Stimulated activated naive B cell treated with anti-CD40 and anti-IgM and Interleukin-4, amounts not matched to agents 10 μg/mL and 1 μg/mL and 100 μg/mL, for 72 hours (primary cell): ENCODE results near the gene FOXO3.

ENCODE experiments used
- ATAC-seq, 2 donors: fragments of 150-1000 bp; cut with Tn5 transposase; replicated peaks; 2 replicates each; pipeline ENCODE4 v1.10.0; 2021; ENCODE audit warnings: moderate library complexity in 1 of 2
- DNase-seq: peaks from one replicate; pipeline ENCODE4 v3.0.0; 2021
- H3K27ac Mint-ChIP-seq: one replicate; pipeline ENCODE4 v1.8.0; 2022; ENCODE audit warnings: mild to moderate bottlenecking, mixed read lengths
- H3K27me3 Mint-ChIP-seq, 2 donors: one replicate each; pipeline ENCODE4 v1.8.0; 2022; ENCODE audit warnings: mixed read lengths in 2 of 2
- H3K36me3 Mint-ChIP-seq, 2 donors: one replicate each; pipeline ENCODE4 v1.8.0; 2022; ENCODE audit warnings: mixed read lengths in 2 of 2, mild to moderate bottlenecking in 1 of 2
- H3K4me1 Mint-ChIP-seq, 2 donors: one replicate each; pipeline ENCODE4 v1.8.0; 2022; ENCODE audit warnings: mixed read lengths in 2 of 2, mild to moderate bottlenecking in 1 of 2
- H3K4me3 Mint-ChIP-seq, 2 donors: one replicate each; pipeline ENCODE4 v1.8.0; 2022; ENCODE audit warnings: mild to moderate bottlenecking in 2 of 2, mixed read lengths in 2 of 2, moderate library complexity in 1 of 2
- H3K9me3 Mint-ChIP-seq, 2 donors: one replicate each; pipeline ENCODE4 v1.8.0; 2022; ENCODE audit warnings: mixed read lengths in 2 of 2, mild to moderate bottlenecking in 1 of 2

The FOXO3 gene

GRCh38 chr6:108576709-108577108 lies 16.0 kb downstream of the FOXO3 start:
- H3K4me3 Mint-ChIP-seq: no peak overlapping the region
- no peaks in the 10 kb centered on the region for H3K27me3 Mint-ChIP-seq
- H3K27ac Mint-ChIP-seq: no peak overlapping the region
- H3K9me3 Mint-ChIP-seq: no peaks in the 10 kb centered on the region
- DNase-seq: no peak
- H3K4me1 Mint-ChIP-seq: peaks cover 31 to 42% of the 10 kb centered on the region in 2 donors
- H3K36me3 Mint-ChIP-seq: peaks cover 10 to 26% of the 10 kb centered on the region in 2 donors
- no peak for ATAC-seq

- Mint-ChIP-seq H3K4me3 (no peak overlapping the region), H3K4me1 (peaks cover 31 to 52% of the 10 kb centered on the region in 2 donors), H3K27me3 (no peaks in the 10 kb centered on the region), H3K36me3 (peaks cover 10 to 21% of the 10 kb centered on the region in 2 donors), H3K27ac (no peak overlapping the region), H3K9me3 (no peaks in the 10 kb centered on the region)
- no peak for DNase-seq
- ATAC-seq: no peak
Measured at GRCh38 chr6:108578166-108578565, 17.4 kb downstream of the FOXO3 start.

GRCh38 chr6:108578595-108579327 lies 18.0 kb downstream of the FOXO3 start:
- H3K9me3 Mint-ChIP-seq: no peaks in the 10 kb centered on the region
- ATAC-seq (no peak), DNase-seq (no peak)
- peaks cover 10 to 21% of the 10 kb centered on the region in 2 donors for H3K36me3 Mint-ChIP-seq
- H3K4me1 Mint-ChIP-seq: peaks cover 31 to 52% of the 10 kb centered on the region in 2 donors
- no peak overlapping the region for H3K27ac Mint-ChIP-seq
- no peak overlapping the region for H3K4me3 Mint-ChIP-seq
- no peaks in the 10 kb centered on the region for H3K27me3 Mint-ChIP-seq

GRCh38 chr6:108579328-108579721 lies 18.6 kb downstream of the FOXO3 start:
- Mint-ChIP-seq H3K9me3 (no peaks in the 10 kb centered on the region), H3K4me1 (peaks cover 28 to 52% of the 10 kb centered on the region in 2 donors), H3K36me3 (peaks cover 10 to 21% of the 10 kb centered on the region in 2 donors), H3K27ac (peak overlapping the region; percentile 28), H3K27me3 (no peaks in the 10 kb centered on the region), H3K4me3 (no peak overlapping the region)
- no peak for DNase-seq
- no peak for ATAC-seq

GRCh38 chr6:108580646-108581045 lies 19.9 kb downstream of the FOXO3 start:
- Mint-ChIP-seq H3K4me1 (peaks cover 25 to 53% of the 10 kb centered on the region in 2 donors), H3K4me3 (no peak overlapping the region), H3K27ac (no peak overlapping the region), H3K27me3 (no peaks in the 10 kb centered on the region), H3K9me3 (peaks cover 0 to 2% of the 10 kb centered on the region in 2 donors), H3K36me3 (peaks cover 10 to 21% of the 10 kb centered on the region in 2 donors)
- ATAC-seq (no peak), DNase-seq (no peak)

- no peak for DNase-seq
- Mint-ChIP-seq H3K9me3 (peaks cover 0 to 2% of the 10 kb centered on the region in 2 donors), H3K27ac (no peak overlapping the region), H3K4me3 (peak overlapping the region in 1 of 2 donors; percentile 4), H3K27me3 (no peaks in the 10 kb centered on the region), H3K36me3 (peaks cover 10 to 23% of the 10 kb centered on the region in 2 donors), H3K4me1 (peaks cover 32 to 60% of the 10 kb centered on the region in 2 donors)
- no peak for ATAC-seq
Measured at GRCh38 chr6:108581237-108581931, 20.7 kb downstream of the FOXO3 start.

- Mint-ChIP-seq H3K36me3 (peaks cover 10 to 21% of the 10 kb centered on the region in 2 donors), H3K27me3 (no peaks in the 10 kb centered on the region), H3K9me3 (peaks cover 0 to 2% of the 10 kb centered on the region in 2 donors), H3K4me3 (no peak overlapping the region), H3K4me1 (peaks cover 30 to 57% of the 10 kb centered on the region in 2 donors), H3K27ac (no peak overlapping the region)
- no peak for ATAC-seq
- no peak for DNase-seq
Measured at GRCh38 chr6:108581932-108582475, 21.3 kb downstream of the FOXO3 start.

GRCh38 chr6:108582618-108583017 lies 21.9 kb downstream of the FOXO3 start:
- ATAC-seq (no peak), DNase-seq (no peak)
- Mint-ChIP-seq H3K4me3 (no peak overlapping the region), H3K4me1 (peaks cover 29 to 57% of the 10 kb centered on the region in 2 donors), H3K27me3 (no peaks in the 10 kb centered on the region), H3K27ac (no peak overlapping the region), H3K36me3 (peaks cover 10 to 18% of the 10 kb centered on the region in 2 donors), H3K9me3 (peaks cover 0 to 2% of the 10 kb centered on the region in 2 donors)

- H3K4me1 Mint-ChIP-seq: peaks cover 32 to 59% of the 10 kb centered on the region in 2 donors
- DNase-seq: no peak
- no peak overlapping the region for H3K27ac Mint-ChIP-seq
- H3K36me3 Mint-ChIP-seq: peaks cover 2 to 8% of the 10 kb centered on the region in 2 donors
- no peak overlapping the region for H3K4me3 Mint-ChIP-seq
- no peak for ATAC-seq
- H3K27me3 Mint-ChIP-seq: no peaks in the 10 kb centered on the region
- H3K9me3 Mint-ChIP-seq: peaks cover 0 to 2% of the 10 kb centered on the region in 2 donors
Measured at GRCh38 chr6:108584323-108584722, 23.6 kb downstream of the FOXO3 start.

- H3K9me3 Mint-ChIP-seq: peaks cover 0 to 2% of the 10 kb centered on the region in 2 donors
- no peak overlapping the region for H3K4me3 Mint-ChIP-seq
- H3K27me3 Mint-ChIP-seq: no peaks in the 10 kb centered on the region
- no peak for ATAC-seq
- H3K4me1 Mint-ChIP-seq: peaks cover 38 to 63% of the 10 kb centered on the region in 2 donors
- DNase-seq: no peak
- no peak overlapping the region for H3K27ac Mint-ChIP-seq
- peaks cover 0 to 7% of the 10 kb centered on the region in 2 donors for H3K36me3 Mint-ChIP-seq
Measured at GRCh38 chr6:108585359-108585758, 24.6 kb downstream of the FOXO3 start.

- Mint-ChIP-seq H3K27me3 (no peaks in the 10 kb centered on the region), H3K27ac (no peak overlapping the region)
Measured at GRCh38 chr6:108585921-108586536, 25.3 kb downstream of the FOXO3 start.

GRCh38 chr6:108587258-108588059 lies 26.7 kb downstream of the FOXO3 start:
- H3K36me3 Mint-ChIP-seq: peaks cover 0 to 3% of the 10 kb centered on the region in 2 donors
- H3K4me3 Mint-ChIP-seq: no peak overlapping the region
- H3K9me3 Mint-ChIP-seq: peaks cover 0 to 2% of the 10 kb centered on the region in 2 donors
- no peak overlapping the region for H3K27ac Mint-ChIP-seq
- DNase-seq: no peak
- H3K4me1 Mint-ChIP-seq: peaks cover 39 to 65% of the 10 kb centered on the region in 2 donors
- no peak for ATAC-seq
- H3K27me3 Mint-ChIP-seq: no peaks in the 10 kb centered on the region

More at GRCh38 chr6:108585921-108586536, 25.3 kb downstream of the FOXO3 start:
- Mint-ChIP-seq H3K36me3 (peaks cover 0 to 5% of the 10 kb centered on the region in 2 donors), H3K9me3 (peaks cover 0 to 2% of the 10 kb centered on the region in 2 donors), H3K4me1 (peaks cover 36 to 64% of the 10 kb centered on the region in 2 donors), H3K4me3 (no peak overlapping the region)
- DNase-seq (no peak), ATAC-seq (peak; percentile 26 to 36)

- peaks cover 46 to 71% of the 10 kb centered on the region in 2 donors for H3K4me1 Mint-ChIP-seq
- H3K4me3 Mint-ChIP-seq: no peak overlapping the region
Measured at GRCh38 chr6:108588586-108588985, 27.9 kb downstream of the FOXO3 start.

More at GRCh38 chr6:108588586-108588985, 27.9 kb downstream of the FOXO3 start:
- no peak for ATAC-seq
- no peak for DNase-seq
- peaks cover 0 to 3% of the 10 kb centered on the region in 2 donors for H3K36me3 Mint-ChIP-seq
- H3K27ac Mint-ChIP-seq: peak overlapping the region; percentile 16
- H3K9me3 Mint-ChIP-seq: peaks cover 0 to 2% of the 10 kb centered on the region in 2 donors
- no peaks in the 10 kb centered on the region for H3K27me3 Mint-ChIP-seq
